Heart left ventricle (tissue), 16 donors: Measurements from ENCODE around the gene TNS1. TPM values are rescaled to one million over a fixed set of nuclear protein-coding genes. Genes with fewer than 3 reads are reported as not detected.
A peak's percentile ranks its signal among the peaks of the same experiment; 100 is the strongest.

Experiments
- ATAC-seq, 4 donors: fragments of 200-7000 bp; cut with Tn5 transposase; one replicate each; pipeline ENCODE4 v1.9.1; 2020 to 2022; ENCODE audit warnings: moderate library complexity in 4 of 4, mild to moderate bottlenecking in 3 of 4, moderate number of reproducible peaks in 1 of 4
- DNase-seq, 5 donors: peaks; one replicate each; pipeline ENCODE4 v3.0.0-alpha.2; 2020
- H3K27ac ChIP-seq, 12 donors: fragments of 200-600 bp; sonication (generic) in 4 of 12; one replicate each; pipeline versions ENCODE4 v1.5.0 to v1.8.0; 2016 to 2022; ENCODE audit warnings: mild to moderate bottlenecking in 2 of 12
- H3K27me3 ChIP-seq, 9 donors: fragments of 200-600 bp; sonication (generic) in 2 of 9; one replicate each; pipeline versions ENCODE4 v1.5.1 to v1.8.0; 2016 to 2022; ENCODE audit warnings: mild to moderate bottlenecking in 3 of 9
- H3K36me3 ChIP-seq, 9 donors: fragments of 200-600 bp; sonication (generic) in 2 of 9; one replicate each; pipeline versions ENCODE4 v1.5.0 to v1.8.0; 2018 to 2022; ENCODE audit warnings: mild to moderate bottlenecking in 2 of 9
- H3K4me1 ChIP-seq, 12 donors: fragments of 200-600 bp; sonication (generic) in 4 of 12; one replicate each; pipeline versions ENCODE4 v1.5.0 to v1.8.0; 2016 to 2022; ENCODE audit warnings: mild to moderate bottlenecking in 3 of 12
- H3K4me3 ChIP-seq, 12 donors: fragments of 200-600 bp; sonication (generic) in 4 of 12; one replicate each; pipeline versions ENCODE4 v1.5.0 to v1.8.0; 2017 to 2022; ENCODE audit warnings: mild to moderate bottlenecking in 9 of 12, moderate library complexity in 4 of 12
- H3K9me3 ChIP-seq, 12 donors: fragments of 200-600 bp; sonication (generic) in 4 of 12; one replicate each; pipeline versions ENCODE4 v1.5.0 to v1.8.0; 2016 to 2022; ENCODE audit warnings: mild to moderate bottlenecking in 1 of 12
- POLR2A ChIP-seq, 2 donors: fragments of 450-650 bp; IDR thresholded peaks; one replicate each; pipeline ENCODE4 v1.6.1; 2017; ENCODE audit warnings: antibody characterized with exemption in 2 of 2, mild to moderate bottlenecking in 2 of 2, moderate library complexity in 2 of 2
- WGBS, 4 donors: extraction: QIAGEN DNeasy Blood & Tissue Kit in 2 of 4; methylation state at CpG; one replicate each; pipeline versions ENCODE4 v1.1.5 to v1.1.7; 2013 to 2018; 5-methylcytosine and 5-hydroxymethylcytosine counted together
- intact Hi-C, 10 donors: fragments of 100-400 bp; cut with DNase I; formaldehyde crosslinking; loops; one replicate each; pipeline versions ENCODE4 v1.11.1 to v1.14.2; 2022
- polyA plus RNA-seq, 2 donors: library from polyadenylated mRNA; stranded (reverse); fragments of 200-250 nt; gene quantifications; one replicate each; pipeline ENCODE4 v1.2.3, GENCODE V29; 2013
- total RNA-seq, 9 donors: library from RNA; depleted of rRNA in 2 of 9; stranded (reverse); fragments of >200 nt in 2 of 9; fragmentation: NEBNext Ultra II Directional in 3 of 9; extraction: Animal tissue kit (Norgen Biotek cat#: 25700) in 3 of 9; gene quantifications; one replicate each; pipeline versions ENCODE4 v1.1.0 to v1.2.4, GENCODE V29; 2016 to 2023
- TF ChIP-seq, protein P1 (sequence below), 12 donors: fragments of 200-600 bp; sonication (generic) in 4 of 12; IDR thresholded peaks; one replicate each; pipeline versions ENCODE4 v1.5.0 to v1.8.0; 2018 to 2022; ENCODE audit warnings: antibody characterized with exemption in 12 of 12, mild to moderate bottlenecking in 5 of 12
- donor health status: ischemic (EF 13 %, LVEDD 7.1; RV severe dilation, severe dysfunction).
- donor health status: healthy with polysubstance abuse.
- donor health status: DM: no; HTN: yes; CAD: no.
- donor health status: DM: no; HTN: no; CAD: no.
- donor health status: ischemic (EF 25% LVEDD 6.9; RV normal size, moderate dysfunction).
- donor health status: ischemic (EF 25% LVEDD 5.7; RV mildly dilated, moderate dysfunction).
- donor health status: healthy.
- donor health status: DM: yes; HTN: yes; CAD: no.
- donor health status: ischemic (EF 35%, LVEDD 5.7; RV mildly dilated, moderate dysfunction).
- donor health status: nonischemic (EF 11% LVEDD 7.7; RV severe dilation, severe dysfunction).
- donor health status: DM: yes; HTN: yes; CAD: no.
- donor health status: PGD.
- donor health status: ischemic (EF 29% LVEDD 5.4; RV normal size, mild dysfunction).
- donor health status: nonischemic (EF 23%, LVEDD 6.1; RV moderate dilation, normal function).

TNS1 gene
- total and polyA plus RNA-seq, 11 donors: 243 to 899 (median 669) TPM

DNA sequence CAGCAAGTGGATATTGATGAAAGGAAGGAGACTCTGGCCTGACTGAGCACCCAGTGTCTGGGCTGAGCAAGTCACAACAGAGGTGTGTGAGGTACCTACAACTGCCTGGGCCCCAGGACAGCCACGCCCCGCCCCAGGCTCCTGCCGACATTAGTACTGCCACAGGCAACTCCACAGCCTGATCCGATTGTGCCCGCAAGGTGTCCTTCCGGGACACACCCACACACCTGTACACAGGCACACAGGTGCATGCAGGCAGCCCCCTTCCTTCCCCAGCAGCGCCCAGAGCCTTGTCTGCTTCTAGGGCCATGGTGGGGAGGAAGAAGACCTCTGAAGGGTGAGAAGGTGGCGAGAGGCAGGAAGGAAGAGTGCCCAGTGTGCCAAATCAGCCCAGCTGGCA is 83.6 kb downstream of the TNS1 start:
- Histone ChIP-seq H3K9me3 (no peaks in the 10 kb centered on the region), H3K27ac (peak overlapping the region; percentile 74 to 99 (median 94)), H3K36me3 (peaks cover 0 to 53% (median 28%) of the 10 kb centered on the region in 9 donors), H3K4me1 (peaks cover 64 to 100% (median 100%) of the 10 kb centered on the region in 12 donors), H3K27me3 (no peaks in the 10 kb centered on the region), H3K4me3 (no peak overlapping the region)
- WGBS, 4 donors: 81 to 82% (median 81%) methylated on average over 8 of the region's 8 CpGs
- no peak for TF ChIP-seq POLR2A (IDR thresholded peaks at IDR 0.05)
- TF ChIP-seq, protein P1, sequence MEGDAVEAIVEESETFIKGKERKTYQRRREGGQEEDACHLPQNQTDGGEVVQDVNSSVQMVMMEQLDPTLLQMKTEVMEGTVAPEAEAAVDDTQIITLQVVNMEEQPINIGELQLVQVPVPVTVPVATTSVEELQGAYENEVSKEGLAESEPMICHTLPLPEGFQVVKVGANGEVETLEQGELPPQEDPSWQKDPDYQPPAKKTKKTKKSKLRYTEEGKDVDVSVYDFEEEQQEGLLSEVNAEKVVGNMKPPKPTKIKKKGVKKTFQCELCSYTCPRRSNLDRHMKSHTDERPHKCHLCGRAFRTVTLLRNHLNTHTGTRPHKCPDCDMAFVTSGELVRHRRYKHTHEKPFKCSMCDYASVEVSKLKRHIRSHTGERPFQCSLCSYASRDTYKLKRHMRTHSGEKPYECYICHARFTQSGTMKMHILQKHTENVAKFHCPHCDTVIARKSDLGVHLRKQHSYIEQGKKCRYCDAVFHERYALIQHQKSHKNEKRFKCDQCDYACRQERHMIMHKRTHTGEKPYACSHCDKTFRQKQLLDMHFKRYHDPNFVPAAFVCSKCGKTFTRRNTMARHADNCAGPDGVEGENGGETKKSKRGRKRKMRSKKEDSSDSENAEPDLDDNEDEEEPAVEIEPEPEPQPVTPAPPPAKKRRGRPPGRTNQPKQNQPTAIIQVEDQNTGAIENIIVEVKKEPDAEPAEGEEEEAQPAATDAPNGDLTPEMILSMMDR (IDR thresholded peaks at IDR 0.05): no peak
- intact Hi-C loops: no loop called here
- peak in 3 of 5 donors; percentile 30 to 44 (median 36) for DNase-seq
- ATAC-seq: no peak

DNA sequence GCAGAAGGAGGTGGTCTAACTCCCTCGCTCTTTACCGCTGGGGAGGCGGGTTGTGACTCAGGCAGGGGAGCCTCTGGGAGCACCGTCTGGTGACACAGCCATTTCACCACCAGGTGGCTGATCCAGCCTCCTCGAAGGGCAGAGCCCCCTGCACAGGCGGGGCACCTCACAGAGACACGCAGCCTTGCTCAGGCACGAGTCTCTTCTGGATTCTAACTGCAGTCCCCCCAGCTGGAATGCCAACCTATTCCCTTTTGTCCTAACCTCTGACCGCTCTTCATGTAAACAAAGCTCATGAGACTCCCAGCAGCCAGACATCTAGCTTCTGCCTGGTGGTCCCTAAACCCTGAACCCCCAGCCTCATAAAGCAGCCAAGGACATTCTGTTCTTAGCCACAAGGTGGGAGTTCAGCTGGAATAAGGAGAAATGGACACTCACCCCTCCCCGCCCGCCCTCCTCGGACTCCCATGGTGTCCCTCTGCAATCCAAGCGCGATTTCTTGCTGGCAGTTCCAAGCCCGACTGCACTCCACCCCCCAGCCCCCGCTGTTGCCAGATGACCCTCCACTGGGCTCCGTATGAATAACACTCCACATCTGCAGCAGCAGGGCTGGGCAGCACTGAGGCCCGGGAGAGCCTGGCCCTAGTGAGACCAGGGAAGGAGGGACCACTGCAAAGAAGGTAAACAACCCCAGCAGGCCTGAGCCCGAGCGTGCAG is 84.3 kb downstream of the TNS1 start:
- H3K27ac ChIP-seq: peak overlapping the region; percentile 35 to 99 (median 94)
- no peaks in the 10 kb centered on the region for H3K27me3 ChIP-seq
- ATAC-seq (no peak), DNase-seq (peak; percentile 24 to 78 (median 65))
- peaks cover 60 to 100% (median 100%) of the 10 kb centered on the region in 12 donors for H3K4me1 ChIP-seq
- TF ChIP-seq, protein P1 (IDR thresholded peaks at IDR 0.05): peak in 8 of 12 donors; percentile 11 to 49 (median 22)
- TF ChIP-seq POLR2A (IDR thresholded peaks at IDR 0.05): no peak
- H3K36me3 ChIP-seq: peaks cover 0 to 53% (median 28%) of the 10 kb centered on the region in 9 donors
- intact Hi-C loops: no loop called here
- no peaks in the 10 kb centered on the region for H3K9me3 ChIP-seq
- no peak overlapping the region for H3K4me3 ChIP-seq
- 39 to 47% (median 42%) methylated on average over 16 to 20 of the region's 20 CpGs for WGBS, 4 donors

DNA sequence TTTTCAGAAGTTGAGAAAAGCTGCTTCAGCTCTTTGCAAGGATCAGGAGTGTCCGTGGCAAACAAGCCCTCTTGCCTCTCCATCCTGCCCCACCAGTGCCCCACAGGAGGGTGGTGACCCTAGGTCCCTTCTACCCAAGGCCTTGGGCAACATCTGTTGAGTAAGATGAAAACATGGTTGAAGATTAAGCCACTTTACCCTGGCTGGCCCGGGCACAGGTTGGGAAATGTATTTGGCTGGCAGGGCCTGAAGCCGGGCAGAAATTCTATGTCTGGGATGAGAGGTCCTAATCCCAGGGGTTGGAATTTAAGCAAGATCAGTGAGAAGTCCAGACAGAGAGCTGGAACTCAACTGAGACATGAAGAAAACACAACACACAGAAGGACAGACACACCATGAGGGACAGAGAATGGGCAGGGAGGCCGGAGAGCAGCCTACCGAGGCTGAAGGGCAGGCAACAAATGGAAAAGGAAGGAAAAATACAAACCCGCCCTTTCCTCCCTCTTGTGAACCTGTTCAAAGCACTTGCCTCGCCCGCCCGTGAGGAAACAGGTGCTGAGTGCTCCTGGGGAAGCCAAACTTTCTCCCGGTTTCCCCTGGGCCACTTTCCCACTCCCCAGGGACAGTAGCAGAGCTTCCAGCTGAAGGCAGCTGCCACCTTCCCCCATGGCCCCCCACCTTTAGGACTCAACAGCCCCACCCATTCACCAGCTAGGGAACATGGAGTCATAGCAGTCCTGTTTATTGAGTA is 86.1 kb downstream of the TNS1 start:
- H3K36me3 ChIP-seq: peaks cover 0 to 53% (median 28%) of the 10 kb centered on the region in 9 donors
- no peaks in the 10 kb centered on the region for H3K27me3 ChIP-seq
- H3K27ac ChIP-seq: peak overlapping the region; percentile 78 to 99 (median 94)
- TF ChIP-seq POLR2A (IDR thresholded peaks at IDR 0.05): peak in 1 of 2 donors; percentile 9
- TF ChIP-seq, protein P1 (IDR thresholded peaks at IDR 0.05): no peak
- intact Hi-C loops: no loop called here
- no peaks in the 10 kb centered on the region for H3K9me3 ChIP-seq
- WGBS, 4 donors: 32 to 55% (median 47%) methylated on average over 10 of the region's 10 CpGs
- DNase-seq (peak in 4 of 5 donors; percentile 30 to 65 (median 38)), ATAC-seq (no peak)
- H3K4me1 ChIP-seq: peaks cover 65 to 100% (median 99%) of the 10 kb centered on the region in 12 donors
- no peak overlapping the region for H3K4me3 ChIP-seq

DNA sequence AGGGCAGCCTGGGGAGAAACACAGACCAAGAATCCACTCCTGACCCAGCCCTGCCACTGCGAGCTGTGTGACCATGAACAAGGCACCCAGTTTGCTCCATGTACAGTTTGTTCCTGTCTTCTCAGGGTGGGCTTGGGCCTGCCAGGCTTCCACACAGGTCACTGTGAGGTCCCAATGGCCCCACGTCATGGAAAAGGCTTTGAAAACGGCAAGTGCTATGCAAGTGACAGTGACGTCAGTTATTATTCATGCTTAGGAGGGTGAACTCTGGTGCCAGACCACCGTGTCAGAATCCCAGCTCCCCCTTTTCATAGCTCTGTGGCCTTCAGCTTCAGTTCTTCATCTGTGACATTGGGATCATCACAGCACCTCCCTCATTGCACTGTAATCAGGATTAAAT is 87.1 kb downstream of the TNS1 start:
- peak; percentile 33 to 65 (median 54) for ATAC-seq
- Histone ChIP-seq H3K27me3 (no peaks in the 10 kb centered on the region), H3K4me1 (peaks cover 69 to 100% (median 100%) of the 10 kb centered on the region in 12 donors), H3K9me3 (no peaks in the 10 kb centered on the region), H3K4me3 (no peak overlapping the region), H3K36me3 (peaks cover 0 to 56% (median 28%) of the 10 kb centered on the region in 9 donors), H3K27ac (peak overlapping the region; percentile 78 to 99 (median 94))
- 27 to 55% (median 41%) methylated on average over 5 of the region's 5 CpGs for WGBS, 4 donors
- TF ChIP-seq, protein P1 (IDR thresholded peaks at IDR 0.05): no peak
- no peak for TF ChIP-seq POLR2A (IDR thresholded peaks at IDR 0.05)
- intact Hi-C loops: no loop called here
- peak in 3 of 5 donors; percentile 32 to 92 (median 60) for DNase-seq
